Esophagus muscularis mucosa (tissue), 4 donors: ENCODE measurements around the gene BCAS2.

Source experiments
- EP300 ChIP-seq: sonication (generic); formaldehyde crosslinking; IDR thresholded peaks from one replicate; pipeline ENCODE4 v1.6.1; 2017; ENCODE audit warnings: antibody characterized with exemption
- POLR2A ChIP-seq: fragments of 450-650 bp; IDR thresholded peaks from one replicate; pipeline ENCODE4 v1.6.1; 2017; ENCODE audit warnings: antibody characterized with exemption, moderate library complexity, mild to moderate bottlenecking, low read depth
- POLR2AphosphoS5 ChIP-seq, 2 donors: sonication (generic); formaldehyde crosslinking; IDR thresholded peaks; one replicate each; pipeline ENCODE4 v1.6.1; 2017; ENCODE audit warnings: antibody characterized with exemption in 2 of 2
- TF ChIP-seq, protein P1 (sequence below), 3 experiments: fragments of 200-600 bp in 2 of 3; fragments of 450-650 bp in 1 of 3; sonication (generic) in 2 of 3; IDR thresholded peaks; one replicate each; pipeline ENCODE4 v1.5.1; 2017 to 2019; ENCODE audit warnings: antibody characterized with exemption in 3 of 3, mild to moderate bottlenecking in 2 of 3, moderate library complexity in 1 of 3

DNA sequence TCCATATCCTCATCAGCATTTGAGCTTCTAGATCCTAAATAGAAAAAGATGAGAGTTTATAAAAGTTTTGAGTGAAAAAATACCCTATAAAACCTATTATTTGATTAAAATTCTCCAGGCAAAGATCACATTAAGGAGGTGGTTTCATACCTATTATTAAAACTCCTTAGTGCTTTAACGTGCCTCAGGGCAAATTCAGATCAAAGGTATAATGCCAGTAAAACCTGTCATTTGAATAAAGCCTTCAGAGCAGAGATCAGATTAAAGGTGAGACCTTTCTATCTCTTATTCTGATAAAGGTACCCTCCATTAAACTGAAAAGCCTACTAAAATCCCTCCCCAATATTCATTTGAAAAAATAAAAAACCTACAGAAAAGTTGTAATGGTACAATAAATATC, 36.1 kb downstream of the BCAS2 start:
- TF ChIP-seq, protein P1, sequence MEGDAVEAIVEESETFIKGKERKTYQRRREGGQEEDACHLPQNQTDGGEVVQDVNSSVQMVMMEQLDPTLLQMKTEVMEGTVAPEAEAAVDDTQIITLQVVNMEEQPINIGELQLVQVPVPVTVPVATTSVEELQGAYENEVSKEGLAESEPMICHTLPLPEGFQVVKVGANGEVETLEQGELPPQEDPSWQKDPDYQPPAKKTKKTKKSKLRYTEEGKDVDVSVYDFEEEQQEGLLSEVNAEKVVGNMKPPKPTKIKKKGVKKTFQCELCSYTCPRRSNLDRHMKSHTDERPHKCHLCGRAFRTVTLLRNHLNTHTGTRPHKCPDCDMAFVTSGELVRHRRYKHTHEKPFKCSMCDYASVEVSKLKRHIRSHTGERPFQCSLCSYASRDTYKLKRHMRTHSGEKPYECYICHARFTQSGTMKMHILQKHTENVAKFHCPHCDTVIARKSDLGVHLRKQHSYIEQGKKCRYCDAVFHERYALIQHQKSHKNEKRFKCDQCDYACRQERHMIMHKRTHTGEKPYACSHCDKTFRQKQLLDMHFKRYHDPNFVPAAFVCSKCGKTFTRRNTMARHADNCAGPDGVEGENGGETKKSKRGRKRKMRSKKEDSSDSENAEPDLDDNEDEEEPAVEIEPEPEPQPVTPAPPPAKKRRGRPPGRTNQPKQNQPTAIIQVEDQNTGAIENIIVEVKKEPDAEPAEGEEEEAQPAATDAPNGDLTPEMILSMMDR (IDR thresholded peaks at IDR 0.05), result no peak
- TF ChIP-seq POLR2A (no peak), POLR2AphosphoS5 (IDR thresholded peaks at IDR 0.05) (no peak), EP300 (no peak)
